Right renal pelvis (tissue), 4 donors: ENCODE measurements around the gene CCNB1IP1. TPM values are rescaled to one million over a fixed set of nuclear protein-coding genes. Genes with fewer than 3 reads are reported as not detected.
A peak's percentile ranks its signal among the peaks of the same experiment; 100 is the strongest.
"Not testable (repeated sequence)": the region's sequence is repeated elsewhere in the genome, so short reads cannot be mapped to it uniquely, and the experiment has no call there.

Source experiments
- DNase-seq, 4 donors: peaks; one replicate each; pipeline ENCODE4 v3.0.0-alpha.2; 2013; ENCODE audit warnings: low read depth in 4 of 4, low spot score in 3 of 4, missing footprints in 1 of 4
- polyA plus RNA-seq, 4 donors: library from polyadenylated mRNA; unstranded; fragments of 120-200 nt; gene quantifications; one replicate each; pipeline ENCODE4 v1.2.1, GENCODE V29; 2013; ENCODE audit not compliant: insufficient read length in 4 of 4

Gene CCNB1IP1
- polyA plus RNA-seq = 100 to 1,000 TPM; 115 to 132 (median 117) TPM

GRCh38 chr14:20332788-20333493, at the start of gene CCNB1IP1:
Gene CCNB1IP1, minus strand, starts transcription at chr14:20333279. Its CDS starts 16,756 bp downstream, at chr14:20316523.
- DNase-seq = peak; percentile 68 to 86 (median 80)

GRCh38 chr14:20382526-20382925, 49.4 kb upstream of the CCNB1IP1 start:
- DNase-seq = no peak

DNA sequence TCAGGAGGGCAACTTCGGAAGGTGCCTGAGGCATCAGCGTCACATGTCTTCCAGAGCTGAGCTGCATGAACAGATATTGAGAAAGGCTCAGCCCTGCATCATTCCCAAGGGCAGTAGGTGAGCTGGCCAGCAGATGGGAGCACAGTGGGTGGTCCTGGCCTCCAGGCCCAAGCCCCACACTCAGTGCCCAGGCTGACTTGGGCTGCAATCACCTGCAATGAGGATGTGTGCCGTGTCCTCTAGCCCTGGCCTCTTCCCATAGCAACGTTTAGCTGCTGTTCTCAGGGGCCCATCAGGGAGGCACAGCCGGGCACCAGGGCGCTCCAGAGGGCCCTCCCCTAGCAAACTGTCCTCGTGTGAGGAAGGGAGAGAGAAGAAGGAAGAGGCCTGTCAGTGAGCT, 48.3 kb upstream of the CCNB1IP1 start:
- no peak for DNase-seq

DNA sequence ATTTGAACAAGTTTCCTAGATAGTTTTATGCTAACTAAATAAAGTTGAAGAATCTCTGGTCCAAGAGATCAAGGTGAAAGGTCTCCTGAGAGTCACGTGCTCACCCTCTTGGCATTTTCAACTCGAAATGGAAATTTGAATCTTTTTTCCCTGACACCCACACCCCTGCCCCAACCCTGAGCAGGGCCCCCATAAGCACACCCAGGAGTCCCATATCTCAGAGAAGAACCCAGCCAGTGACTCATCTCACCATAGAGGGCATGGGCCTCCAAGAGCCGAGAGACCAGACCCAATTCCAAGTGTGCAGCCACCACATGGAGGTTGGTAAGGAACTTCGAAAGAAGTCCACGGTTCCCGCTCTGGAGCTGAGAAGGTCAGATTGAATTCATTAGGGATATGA, 47.6 kb upstream of the CCNB1IP1 start:
- no peak for DNase-seq

DNA sequence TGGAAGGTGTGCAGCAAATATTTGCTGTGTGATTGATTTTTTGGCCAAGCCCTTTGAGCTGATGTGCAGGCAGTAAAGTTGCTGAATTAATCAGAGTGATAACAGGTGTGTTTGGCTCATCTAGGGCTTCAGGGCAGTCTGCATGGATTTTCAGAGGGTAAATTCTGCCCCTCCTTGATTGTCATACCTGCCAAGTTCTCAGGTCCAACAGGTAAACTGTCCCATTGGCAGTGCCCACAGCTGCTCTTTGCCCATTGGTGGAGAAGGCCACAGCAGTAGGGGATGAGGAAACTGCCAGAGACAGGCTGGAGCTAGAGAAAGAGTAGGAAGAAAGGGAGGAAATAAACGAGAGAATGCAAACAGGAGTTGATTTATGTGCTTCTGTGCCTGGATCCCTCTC, 46.7 kb upstream of the CCNB1IP1 start:
- no peak for DNase-seq

DNA sequence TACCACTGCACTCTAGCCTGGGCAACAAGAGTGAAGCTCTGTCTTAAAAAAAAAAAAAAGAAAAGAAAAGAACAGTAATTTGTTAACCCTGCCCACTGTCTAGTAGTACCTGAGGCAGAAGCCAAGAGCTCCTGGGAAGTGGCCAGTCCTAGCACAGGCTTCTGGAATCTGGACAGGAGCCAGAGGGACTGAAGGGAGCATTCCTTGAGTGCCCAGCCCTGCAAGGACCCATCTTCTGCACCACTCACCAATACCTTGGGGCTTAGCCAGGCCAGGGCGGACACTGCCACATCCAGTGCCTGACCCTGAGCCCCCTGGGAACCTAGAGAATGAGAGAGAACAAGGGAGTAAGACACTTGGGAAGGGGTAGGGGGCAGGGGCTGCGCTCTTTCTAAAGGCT, 44.1 kb upstream of the CCNB1IP1 start:
- no peak for DNase-seq

- DNase-seq = peak in 1 of 4 donors; percentile 5
Measured at GRCh38 chr14:20376071-20376588, 43.1 kb upstream of the CCNB1IP1 start.

DNA sequence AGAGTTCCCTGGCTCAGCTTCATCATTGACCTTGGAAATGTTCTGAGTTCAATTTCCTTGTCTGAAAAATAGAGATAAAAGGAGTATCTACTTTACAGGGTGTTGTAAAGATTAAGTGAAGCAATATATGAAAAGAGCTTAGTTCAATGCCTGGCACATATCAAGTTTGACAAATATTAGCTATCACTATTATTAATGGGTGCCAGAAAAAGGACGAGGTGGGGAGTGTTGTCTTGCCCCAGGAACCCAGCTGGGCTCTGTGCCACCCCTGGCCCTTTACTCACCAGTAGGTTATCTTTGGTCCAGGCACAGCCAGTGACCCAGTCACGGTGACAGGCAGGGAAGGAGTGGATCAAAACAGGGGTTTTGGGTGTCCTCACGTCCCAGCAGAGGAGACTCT, 42.4 kb upstream of the CCNB1IP1 start:
- no peak for DNase-seq

GRCh38 chr14:20372796-20373195, 39.7 kb upstream of the CCNB1IP1 start:
- no peak for DNase-seq

DNA sequence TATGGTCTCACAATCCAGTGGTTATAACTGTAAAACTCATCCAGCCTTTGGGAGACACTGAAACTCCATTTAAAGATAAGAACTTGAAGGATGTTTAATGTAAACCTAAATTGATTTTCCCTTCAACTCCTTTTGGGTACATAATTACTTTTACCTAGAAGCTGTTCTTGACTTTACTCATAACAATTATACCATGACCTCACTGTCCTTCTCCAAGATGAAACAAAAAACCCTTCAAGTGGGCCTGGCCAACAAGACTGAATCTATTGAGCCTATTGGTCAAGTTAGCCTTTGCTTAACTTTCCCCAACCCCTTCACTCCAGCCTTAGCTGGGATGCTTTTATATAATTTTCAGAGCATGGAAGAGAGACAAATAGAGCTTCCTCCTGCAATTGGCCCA, 32.8 kb upstream of the CCNB1IP1 start:
- DNase-seq = no peak

DNA sequence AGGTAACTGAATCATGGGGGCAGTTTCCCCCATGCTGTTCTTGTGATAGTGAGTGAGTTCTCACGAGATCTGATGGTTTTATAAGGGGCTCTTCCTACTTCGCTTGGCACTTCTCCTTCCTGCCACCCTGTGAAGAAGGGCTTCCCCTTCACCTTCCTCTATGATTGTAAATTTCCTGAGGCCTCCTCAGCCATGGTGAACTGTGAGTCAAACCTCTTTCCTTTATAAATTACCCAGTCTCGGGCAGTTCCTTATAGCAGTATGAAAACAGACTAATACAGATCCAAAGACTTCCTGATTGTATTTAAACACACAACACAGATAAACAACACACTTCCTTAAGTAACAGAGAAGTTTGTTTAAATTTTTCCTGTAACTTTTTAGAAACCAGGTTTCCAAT, 25.4 kb upstream of the CCNB1IP1 start:
- not testable (repeated sequence) for DNase-seq

- DNase-seq = no peak
Measured at GRCh38 chr14:20356422-20356821, 23.3 kb upstream of the CCNB1IP1 start.

GRCh38 chr14:20350860-20351259, 17.8 kb upstream of the CCNB1IP1 start:
- no peak for DNase-seq

GRCh38 chr14:20350282-20350681, 17.2 kb upstream of the CCNB1IP1 start:
- no peak for DNase-seq

- no peak for DNase-seq
Measured at GRCh38 chr14:20347747-20348146, 14.7 kb upstream of the CCNB1IP1 start.

- DNase-seq = no peak
Measured at GRCh38 chr14:20346713-20347112, 13.6 kb upstream of the CCNB1IP1 start.

DNA sequence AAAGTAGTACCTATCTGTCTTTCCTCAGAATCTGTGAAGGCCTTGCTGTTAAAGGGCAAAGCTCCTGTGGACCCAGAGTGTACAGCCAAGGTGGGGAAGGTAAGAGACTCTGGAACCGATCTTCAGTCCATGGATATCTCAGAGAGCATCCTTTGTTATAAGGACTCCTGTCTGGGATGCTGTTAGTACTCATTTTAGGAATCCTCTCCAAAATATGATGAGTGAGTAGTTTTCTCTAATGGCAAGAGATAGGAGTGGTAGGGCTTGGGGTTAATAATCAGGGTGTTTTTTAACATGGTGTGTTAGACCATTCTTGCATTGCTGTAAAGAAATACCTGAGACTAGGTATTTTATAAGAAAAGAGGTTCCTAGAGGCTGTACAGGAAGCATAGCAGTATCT, 12.3 kb upstream of the CCNB1IP1 start:
- no peak for DNase-seq

- DNase-seq = peak in 1 of 4 donors; percentile 24
Measured at GRCh38 chr14:20343862-20344220, 10.8 kb upstream of the CCNB1IP1 start.

DNA sequence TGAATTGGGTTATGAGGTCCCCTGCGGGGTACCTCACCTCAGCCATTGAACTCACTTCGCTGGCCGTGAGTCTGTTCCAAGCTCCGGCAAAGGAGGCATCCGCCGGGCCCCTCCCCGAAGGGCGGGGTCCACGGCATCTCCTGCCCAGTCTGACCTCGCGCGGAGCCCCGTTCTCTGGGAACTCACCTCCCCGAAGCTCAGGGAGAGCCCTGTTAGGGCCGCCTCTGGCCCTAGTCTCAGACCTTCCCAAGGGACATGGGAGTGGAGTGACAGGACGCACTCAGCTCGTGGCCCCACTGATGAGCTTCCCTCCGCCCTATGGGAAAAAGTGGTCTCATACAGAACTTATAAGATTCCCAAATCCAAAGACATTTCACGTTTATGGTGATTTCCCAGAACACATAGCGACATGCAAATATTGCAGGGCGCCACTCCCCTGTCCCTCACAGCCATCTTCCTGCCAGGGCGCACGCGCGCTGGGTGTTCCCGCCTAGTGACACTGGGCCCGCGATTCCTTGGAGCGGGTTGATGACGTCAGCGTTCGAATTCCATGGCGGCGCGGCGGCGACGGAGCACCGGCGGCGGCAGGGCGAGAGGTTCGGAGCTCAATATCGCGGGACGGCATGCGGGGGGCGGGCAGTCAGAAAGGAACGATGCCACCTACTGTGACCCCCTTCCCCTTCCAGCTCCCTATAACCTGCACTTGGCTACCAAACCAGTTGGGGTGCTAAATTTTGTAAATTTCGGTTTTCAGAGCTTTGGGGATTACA, 10.2 kb upstream of the CCNB1IP1 start, which contains the start of gene PARP2:
PARP2 (plus strand) TSS at position 544 of the 770 bp plus-strand sequence; CDS start at position 551, 7 bp downstream.
- DNase-seq = peak; percentile 100

- no peak for DNase-seq
Measured at GRCh38 chr14:20341646-20342045, 8.6 kb upstream of the CCNB1IP1 start.

GRCh38 chr14:20341032-20341431, 8.0 kb upstream of the CCNB1IP1 start:
- DNase-seq = not testable (repeated sequence)

- DNase-seq = no peak
Measured at GRCh38 chr14:20334017-20334416, 938 bp upstream of the CCNB1IP1 start.
